ENCODE results near the gene OVOL2. TPM values are rescaled to one million over a fixed set of nuclear protein-coding genes. Genes with fewer than 3 reads are reported as not detected.

OVOL2 gene
- total and polyA plus RNA-seq, 2 of the 8 experiments (the other 6 are each of a cell fraction or from before 2014, with no cell fraction given): 11.0 to 11.4 TPM

DNA sequence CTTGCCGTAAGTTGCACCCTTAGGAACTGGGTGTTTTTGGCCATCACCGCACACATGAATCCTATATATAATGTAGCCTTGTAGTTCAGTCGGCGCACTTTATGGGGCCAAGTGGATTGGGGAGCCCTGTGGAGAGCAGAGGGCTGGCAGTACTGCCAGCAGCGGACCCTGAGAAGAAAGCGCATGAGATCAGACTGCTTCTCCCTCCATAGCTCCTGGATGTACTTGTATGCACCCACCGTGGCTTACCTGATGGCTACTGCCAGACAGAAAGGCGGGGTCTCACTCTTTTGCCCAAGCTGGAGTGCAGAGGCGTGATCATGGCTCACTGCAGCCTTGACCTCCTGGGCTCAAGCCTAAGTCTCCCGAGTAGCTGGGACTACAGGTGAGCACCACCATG is 32.8 kb upstream of the OVOL2 start (continued):
- TF ChIP-seq, protein P1, sequence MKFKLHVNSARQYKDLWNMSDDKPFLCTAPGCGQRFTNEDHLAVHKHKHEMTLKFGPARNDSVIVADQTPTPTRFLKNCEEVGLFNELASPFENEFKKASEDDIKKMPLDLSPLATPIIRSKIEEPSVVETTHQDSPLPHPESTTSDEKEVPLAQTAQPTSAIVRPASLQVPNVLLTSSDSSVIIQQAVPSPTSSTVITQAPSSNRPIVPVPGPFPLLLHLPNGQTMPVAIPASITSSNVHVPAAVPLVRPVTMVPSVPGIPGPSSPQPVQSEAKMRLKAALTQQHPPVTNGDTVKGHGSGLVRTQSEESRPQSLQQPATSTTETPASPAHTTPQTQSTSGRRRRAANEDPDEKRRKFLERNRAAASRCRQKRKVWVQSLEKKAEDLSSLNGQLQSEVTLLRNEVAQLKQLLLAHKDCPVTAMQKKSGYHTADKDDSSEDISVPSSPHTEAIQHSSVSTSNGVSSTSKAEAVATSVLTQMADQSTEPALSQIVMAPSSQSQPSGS (IDR thresholded peaks at IDR 0.05; ENCODE audit: low read length): no peak
- TF ChIP-seq SP2 (IDR thresholded peaks at IDR 0.05; ENCODE audit: low read length) (no peak), BRCA1 (IDR thresholded peaks at IDR 0.05; ENCODE audit: low read depth, low read length) (no peak), GABPA (IDR thresholded peaks at IDR 0.05; ENCODE audit: borderline replicate concordance, insufficient read depth, low read length) (no peak)
